GM18907 (cell line): ENCODE measurements around the gene DIO1.
A peak's percentile ranks its signal among the peaks of the same experiment; 100 is the strongest.

Experiments
- ATAC-seq: cut with Tn5 transposase; IDR thresholded peaks from one replicate; pipeline ENCODE4 v1.9.1; 2021; ENCODE audit warnings: mild to moderate bottlenecking, moderate library complexity; ENCODE audit not compliant: unreplicated experiment

DIO1 gene

DNA sequence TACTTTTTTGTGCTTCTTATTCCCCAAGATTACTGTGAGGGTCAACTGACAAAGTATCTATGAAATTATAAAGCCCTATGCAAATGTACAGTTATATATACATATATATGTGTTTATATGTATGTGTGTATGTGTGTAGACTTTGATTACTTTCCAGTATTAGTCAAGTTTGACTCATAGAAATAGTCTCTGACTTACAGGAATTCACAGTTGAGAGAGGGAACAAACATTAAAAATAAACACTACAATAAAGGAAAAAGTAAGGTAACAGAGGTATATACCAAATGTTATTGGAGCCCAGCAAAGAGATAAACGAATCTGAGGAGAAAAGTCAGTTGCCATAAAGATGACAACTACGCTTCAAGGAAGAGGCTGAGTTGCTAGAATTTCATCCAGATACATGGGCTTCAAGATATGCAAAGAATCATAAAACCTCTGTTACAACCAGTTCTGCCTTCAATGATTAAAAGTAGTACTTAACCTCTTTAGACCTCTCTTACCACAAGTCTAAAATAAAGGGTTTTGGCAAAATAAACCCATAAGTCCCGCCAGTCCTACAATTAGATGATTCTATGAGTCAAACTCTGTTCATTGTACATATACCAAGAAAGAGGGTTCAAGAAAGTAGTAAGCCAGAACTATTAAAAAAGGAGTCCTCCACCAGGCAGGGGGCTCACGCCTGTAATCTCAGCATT lies 44.3 kb downstream of the DIO1 start:
- ATAC-seq = no peak

DNA sequence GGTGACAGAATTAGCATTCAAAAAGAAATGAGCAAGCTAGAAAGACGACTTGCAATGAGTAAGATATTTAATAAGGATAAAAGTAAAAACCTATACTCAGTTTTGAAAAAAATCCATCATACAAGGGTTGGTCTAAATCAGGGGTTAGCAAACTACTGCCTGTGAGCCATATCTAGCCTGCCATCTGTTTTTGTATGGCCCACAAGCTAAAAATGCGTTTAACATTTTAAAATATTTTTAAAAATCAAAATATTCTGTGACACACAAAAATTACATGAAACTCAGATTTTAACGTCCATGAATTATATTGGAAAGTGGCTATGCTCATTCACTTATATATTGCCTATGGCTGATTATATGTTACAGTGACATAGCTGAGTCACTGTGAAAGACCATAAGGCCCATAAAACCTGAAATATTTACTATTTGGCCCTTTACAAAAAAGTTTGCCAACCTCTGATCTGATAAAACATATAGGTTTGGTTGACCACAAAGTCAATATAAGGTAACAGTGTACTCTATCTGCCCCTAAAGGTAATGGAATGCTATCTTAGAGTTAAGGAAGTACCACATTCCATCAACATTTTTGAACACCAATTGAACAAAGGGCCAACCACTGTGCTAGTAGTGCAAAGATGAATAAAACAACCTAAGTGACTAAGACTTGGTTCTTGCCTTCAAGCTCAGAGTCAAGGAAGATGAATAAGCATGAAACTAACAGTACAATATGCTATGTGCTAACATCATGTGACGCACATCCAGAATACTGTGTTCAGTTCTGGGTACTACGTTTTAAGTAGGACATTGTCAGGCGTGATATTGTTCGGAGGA lies 48.4 kb downstream of the DIO1 start:
- no peak for ATAC-seq

DNA sequence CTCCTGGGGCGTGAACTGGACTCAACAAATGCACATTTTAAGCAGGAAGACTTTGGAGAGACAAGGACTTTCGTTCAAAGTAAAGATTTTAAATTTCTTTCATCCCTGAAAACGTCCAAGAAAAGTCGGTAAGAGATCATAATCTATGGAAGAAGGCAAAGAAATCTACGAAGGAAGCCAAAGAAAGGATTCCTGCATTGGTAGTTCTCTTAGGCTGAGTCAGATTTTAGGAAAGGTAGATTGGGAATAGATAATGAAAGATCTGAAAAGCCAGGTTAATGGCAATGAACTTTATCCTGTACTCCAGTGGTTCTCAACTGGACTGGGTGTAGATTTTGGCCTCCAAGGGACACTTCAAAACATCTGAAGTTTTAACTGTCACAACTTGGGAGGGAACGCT lies 49.1 kb downstream of the DIO1 start:
- no peak for ATAC-seq

DNA sequence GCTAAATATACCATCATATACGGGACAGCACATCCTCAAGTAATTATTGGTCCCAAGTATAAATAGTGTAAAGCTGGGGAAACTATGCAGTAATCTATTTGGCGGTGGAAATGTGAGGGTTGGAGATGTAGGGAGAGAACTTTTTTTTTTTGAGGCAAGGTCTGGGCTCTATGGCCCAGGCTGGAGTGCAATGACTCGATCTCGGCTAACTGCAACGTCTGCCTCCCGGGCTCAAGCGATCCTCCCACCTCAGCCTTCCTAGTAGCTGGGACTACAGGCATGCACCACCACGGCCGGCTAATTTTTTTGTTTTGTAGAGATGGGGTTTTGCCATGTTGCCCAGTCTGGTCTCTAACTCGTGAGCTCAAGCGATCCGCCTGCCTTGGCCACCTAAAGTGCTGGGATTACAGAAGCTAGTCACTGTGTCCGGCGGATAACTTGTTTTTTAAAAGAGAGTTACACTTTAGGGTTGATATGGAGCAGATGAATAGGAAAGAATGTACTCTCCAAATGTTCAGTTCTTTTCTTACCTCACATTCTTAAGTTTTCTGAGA lies 49.6 kb downstream of the DIO1 start:
- ATAC-seq = no peak

DNA sequence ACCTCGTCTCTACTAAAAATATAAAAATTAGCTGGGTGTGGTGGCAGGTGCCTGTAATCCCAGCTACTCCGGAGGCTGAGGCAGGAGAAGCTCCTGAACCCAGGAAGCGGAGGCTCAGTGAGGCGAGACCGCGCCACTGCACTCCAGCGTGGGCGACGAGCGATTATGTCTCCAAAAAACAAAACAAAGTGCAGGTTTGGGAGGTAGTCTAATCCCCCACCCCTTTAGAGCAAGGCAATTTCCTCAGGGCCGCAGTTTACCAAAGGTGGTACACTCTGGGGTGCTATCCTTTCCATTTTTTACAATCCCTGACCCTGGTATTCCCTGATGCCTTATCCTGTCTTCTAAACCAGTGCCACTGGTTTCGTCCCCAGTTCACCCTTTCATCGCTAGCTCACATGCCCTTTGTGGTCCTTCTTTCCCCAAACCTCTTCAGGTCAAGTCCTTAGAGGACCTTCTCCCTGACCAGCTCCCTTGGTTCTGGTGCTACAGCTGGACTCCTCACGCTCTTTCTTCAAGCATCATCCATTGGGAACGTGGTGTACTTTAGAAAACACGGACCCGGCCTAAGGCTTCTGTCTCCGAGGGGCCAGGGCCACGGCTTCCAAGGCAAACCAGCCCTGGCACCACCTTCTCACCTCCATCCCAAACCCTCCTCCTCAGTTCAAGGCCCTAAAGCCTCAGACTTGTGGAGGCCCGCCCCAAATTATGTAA lies 50.6 kb downstream of the DIO1 start:
- ATAC-seq = no peak

DNA sequence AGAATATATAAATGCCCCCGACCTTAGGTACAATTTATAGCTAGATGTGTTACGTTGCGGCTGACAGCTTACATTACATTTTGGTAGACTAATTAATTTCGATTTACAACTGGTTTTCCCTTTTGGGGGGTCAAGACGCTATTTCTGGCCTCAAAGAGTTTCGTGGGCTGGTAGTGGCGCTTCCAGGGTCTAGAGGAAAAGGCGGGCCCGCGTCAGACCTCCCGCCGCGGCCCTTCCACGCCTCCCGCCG lies 51.1 kb downstream of the DIO1 start:
- ATAC-seq = no peak

DNA sequence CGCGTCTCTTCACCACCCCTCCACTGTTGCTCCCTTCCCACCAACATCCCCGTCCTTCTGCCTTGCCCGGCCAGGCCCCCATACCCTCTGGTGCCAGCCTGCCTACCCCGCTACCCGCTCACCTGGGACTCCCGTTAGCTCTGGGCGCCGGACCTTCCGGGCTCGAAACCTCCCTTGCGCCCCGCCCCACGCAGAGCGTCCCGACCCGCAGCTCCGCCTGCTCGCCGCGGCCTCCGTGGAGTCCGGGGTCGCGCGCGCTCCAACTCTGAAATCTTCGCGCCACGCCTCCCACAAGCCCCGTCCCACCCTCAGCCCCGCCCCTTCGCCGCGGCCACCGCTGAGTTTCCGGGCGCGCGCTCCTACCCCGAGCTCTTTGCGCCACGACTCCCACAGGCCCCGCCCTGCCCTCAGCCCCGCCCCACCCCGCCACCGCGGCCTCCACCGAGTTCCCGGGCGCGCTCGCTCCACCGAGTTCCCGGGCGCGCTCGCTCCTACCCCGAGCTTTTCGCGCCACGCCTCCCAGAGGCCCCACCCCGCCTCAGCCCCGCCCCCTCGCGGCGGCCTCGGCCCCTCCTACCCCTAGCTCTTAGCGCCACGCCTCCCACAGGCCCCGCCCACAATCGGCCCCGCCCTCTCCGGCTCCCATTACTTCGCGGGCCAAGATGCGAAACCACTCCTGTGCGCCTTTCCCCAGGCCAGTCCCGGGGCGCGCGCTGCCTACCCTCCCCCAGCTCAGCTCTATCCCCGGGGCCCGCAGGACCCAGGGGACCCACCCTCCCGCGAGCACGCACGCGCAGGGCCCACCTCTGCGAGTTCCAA lies 51.7 kb downstream of the DIO1 start, which contains the start of gene IFT25:
Gene IFT25, minus strand, starts transcription at position 267 of the 819 bp plus-strand sequence. CDS start 5,617 bp downstream, outside the sequence.
- ATAC-seq = peak; percentile 73

DNA sequence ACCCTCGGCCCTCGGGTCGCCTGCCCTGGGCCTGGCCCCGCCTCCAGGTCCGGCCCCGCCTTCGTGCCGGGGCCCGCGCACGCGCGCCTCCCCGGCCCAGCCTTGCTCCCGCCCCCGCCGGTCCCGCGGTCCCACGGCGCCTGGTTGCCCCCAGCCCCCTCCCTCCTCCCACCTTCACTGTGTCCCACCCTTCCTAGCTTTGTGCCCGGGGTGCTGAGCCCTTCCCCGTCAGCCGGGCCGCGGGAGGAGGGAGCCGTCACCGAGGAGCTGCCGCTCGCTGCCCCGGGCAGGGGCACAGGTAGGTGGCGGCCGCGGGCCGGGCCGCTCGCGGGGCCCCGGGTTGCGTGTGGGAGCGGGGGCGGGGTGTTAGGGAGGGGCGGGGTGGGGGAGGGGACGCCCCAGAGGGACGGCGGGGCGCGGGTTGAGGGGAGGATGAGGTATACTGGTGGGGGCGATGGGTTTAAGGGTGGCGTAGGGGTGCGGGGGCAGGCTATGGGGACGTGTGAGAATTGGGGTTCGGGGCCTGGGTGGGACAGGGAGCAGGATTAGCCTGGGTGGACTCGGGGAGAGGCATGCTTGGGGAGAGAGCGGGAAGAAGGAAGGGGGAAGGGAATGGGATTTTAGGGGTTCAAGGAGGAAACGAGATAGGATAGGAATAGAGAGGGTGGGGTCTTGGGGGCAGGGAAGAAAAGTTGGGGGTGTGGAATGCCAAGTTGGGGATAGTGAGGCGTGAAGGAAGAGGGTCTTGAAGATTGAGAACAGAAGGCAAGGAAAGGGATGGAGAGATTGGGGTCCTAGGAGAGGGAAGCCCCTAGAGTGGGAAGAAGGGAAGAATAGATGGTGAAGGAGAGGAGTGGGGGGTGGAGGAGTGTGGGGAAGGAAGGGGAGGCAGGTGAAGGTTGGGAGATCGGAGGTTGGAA lies 52.5 kb downstream of the DIO1 start, which contains the start of gene LRRC42:
Gene LRRC42, plus strand, starts transcription at position 99 of the 920 bp plus-strand sequence. CDS start 5,650 bp downstream, outside the sequence.
- peak; percentile 74 for ATAC-seq

DNA sequence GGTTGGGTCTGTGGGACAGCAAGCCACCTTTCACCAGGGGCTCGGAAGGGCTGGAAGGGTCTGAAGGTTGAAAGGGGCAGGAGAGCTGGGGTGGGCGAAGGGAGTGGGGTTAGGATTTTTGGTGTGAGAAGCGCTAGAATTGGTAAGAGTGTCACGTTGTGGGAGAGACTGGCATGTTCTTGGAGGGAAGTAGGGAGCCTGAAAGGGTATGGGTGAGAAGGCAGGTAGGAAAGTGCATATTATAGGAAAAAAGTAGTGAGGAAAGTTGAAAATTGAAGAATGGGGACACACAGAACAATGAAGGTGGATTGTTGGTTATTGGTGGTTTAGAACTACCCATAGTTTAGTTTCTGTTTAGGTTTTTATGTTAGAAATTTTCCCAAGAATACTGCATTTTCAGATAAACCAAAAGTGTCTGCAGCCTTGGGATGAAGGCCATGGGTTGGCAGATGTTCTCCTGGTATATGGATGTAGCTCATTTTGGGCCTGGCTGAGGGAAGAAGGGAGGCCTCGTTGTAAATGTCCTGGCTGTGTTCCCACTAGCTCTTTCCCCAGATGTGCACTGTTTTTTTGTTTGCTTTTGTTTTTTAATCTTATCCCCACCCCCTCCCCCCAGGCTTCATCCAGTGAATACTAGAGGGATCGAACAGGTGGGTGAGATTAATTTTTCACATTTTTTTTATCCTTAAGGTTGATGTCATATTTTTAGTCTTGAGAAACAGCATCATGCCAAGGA lies 53.4 kb downstream of the DIO1 start:
- ATAC-seq = no peak

DNA sequence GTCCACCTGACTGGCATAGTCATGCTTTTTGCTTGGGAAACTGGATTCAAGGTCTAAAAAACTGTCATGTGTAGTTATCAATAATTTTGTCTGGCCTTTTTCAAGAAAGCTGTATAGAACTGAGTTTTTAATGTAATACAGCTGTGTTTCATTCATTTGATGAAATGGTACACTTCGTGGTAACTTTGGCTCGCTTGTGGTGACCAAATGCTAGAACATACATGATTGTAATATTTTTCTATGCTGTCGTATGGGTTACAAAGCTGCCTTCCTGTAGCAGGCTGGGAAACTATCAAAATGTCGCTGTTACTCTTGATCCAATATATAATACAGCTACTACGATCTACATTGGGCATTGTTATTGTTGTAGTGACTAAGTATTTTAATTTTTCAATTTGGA lies 54.3 kb downstream of the DIO1 start:
- no peak for ATAC-seq

GRCh38 chr1:53949023-53949990 lies 55.3 kb downstream of the DIO1 start:
- no peak for ATAC-seq

- ATAC-seq = no peak
Observed at GRCh38 chr1:53951697-53952096, 57.7 kb downstream of the DIO1 start.

DNA sequence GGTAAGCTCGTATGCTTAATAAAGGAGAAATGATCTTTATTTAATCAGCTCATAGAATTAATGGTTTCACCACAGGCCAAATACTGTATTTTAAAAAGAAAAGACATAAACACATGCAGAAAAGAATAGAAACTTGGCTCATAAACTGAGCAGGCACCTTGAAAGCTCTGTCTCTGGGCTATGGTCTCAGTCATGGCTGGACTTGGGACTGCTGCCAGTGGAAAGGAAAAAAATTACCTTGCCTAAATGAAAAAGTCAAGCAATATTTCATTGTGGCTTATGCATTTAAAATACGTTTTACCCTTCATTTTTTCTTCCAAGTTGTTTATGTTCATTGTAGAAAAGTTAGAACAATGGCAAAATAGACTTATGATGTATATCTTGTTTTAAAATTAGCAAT lies 60.1 kb downstream of the DIO1 start:
- no peak for ATAC-seq

GRCh38 chr1:53956308-53957168 lies 62.6 kb downstream of the DIO1 start:
- no peak for ATAC-seq

- ATAC-seq = no peak
Observed at GRCh38 chr1:53957194-53957818, 63.3 kb downstream of the DIO1 start.

DNA sequence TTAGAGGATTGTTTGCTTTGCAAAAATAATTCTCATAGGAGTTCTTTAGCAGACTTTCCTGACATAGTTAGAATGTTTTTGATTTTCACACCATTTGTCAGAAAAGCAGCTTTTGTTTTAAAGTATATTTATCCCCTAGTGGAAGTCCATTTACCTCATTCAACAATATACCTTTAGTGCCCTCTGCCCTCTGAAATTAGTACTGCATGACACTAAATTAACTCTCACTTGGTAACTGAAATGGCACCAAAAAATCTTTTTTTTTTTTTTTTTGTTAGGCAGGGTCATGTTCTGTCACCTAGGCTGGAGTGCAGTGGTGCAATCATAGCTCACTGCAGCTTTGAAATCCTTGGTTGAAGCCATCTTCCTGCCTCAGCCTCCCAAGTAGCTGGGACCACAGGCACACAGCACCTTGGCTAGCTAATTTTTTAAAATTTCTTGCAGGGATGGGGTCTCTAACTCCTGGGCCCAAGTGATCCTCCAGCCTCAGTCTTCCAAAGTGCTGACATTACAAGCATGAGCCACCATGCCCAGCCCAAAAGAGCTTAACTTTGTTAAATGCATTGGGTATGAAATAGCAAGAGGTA lies 65.8 kb downstream of the DIO1 start:
- no peak for ATAC-seq
